Peyer's patch (tissue), 4 donors: Measurements from ENCODE around the gene RCSD1. TPM values are rescaled to one million over a fixed set of nuclear protein-coding genes. Genes with fewer than 3 reads are reported as not detected.
A peak's percentile ranks its signal among the peaks of the same experiment; 100 is the strongest.

Experiments used
- DNase-seq, 3 donors: peaks; one replicate each; pipeline ENCODE4 v3.0.0-alpha.2; 2017 to 2019
- H3K27ac ChIP-seq, 4 donors: fragments of 200-600 bp; sonication (generic); one replicate each; pipeline ENCODE4 v1.5.1; 2016 to 2019
- H3K27me3 ChIP-seq, 2 donors: fragments of 200-600 bp; sonication (generic); one replicate each; pipeline ENCODE4 v1.5.1; 2019
- H3K36me3 ChIP-seq, 3 donors: fragments of 200-600 bp; sonication (generic); one replicate each; pipeline ENCODE4 v1.5.1; 2016 to 2019
- H3K4me1 ChIP-seq, 4 donors: fragments of 200-600 bp; sonication (generic); one replicate each; pipeline ENCODE4 v1.5.1; 2016 to 2019
- H3K4me3 ChIP-seq, 4 donors: fragments of 200-600 bp; sonication (generic); 1 replicate in 3 of 4; 2 replicates in 1 of 4; pipeline ENCODE4 v1.5.1; 2016 to 2019; ENCODE audit warnings: mild to moderate bottlenecking in 1 of 4
- H3K9me3 ChIP-seq, 4 donors: fragments of 200-600 bp; sonication (generic); one replicate each; pipeline ENCODE4 v1.5.1; 2016 to 2019; ENCODE audit warnings: mild to moderate bottlenecking in 1 of 4
- CTCF ChIP-seq, 6 experiments: fragments of 450-650 bp in 4 of 6; fragments of 200-600 bp in 2 of 6; sonication (generic) in 1 of 6; IDR thresholded peaks; one replicate each; pipeline ENCODE4 v1.5.1; 2017 to 2019; ENCODE audit warnings: antibody characterized with exemption in 6 of 6, mild to moderate bottlenecking in 3 of 6, moderate library complexity in 1 of 6
- POLR2A ChIP-seq, 2 donors: fragments of 450-650 bp; IDR thresholded peaks; one replicate each; pipeline ENCODE4 v1.5.1; 2017; ENCODE audit warnings: antibody characterized with exemption in 2 of 2, mild to moderate bottlenecking in 2 of 2, moderate library complexity in 2 of 2
- total RNA-seq, 4 donors: library from RNA; depleted of rRNA; stranded (reverse); fragments of >200 nt; gene quantifications; one replicate each; pipeline ENCODE4 v1.1.0, GENCODE V29; 2016

Gene RCSD1
- total RNA-seq, 4 donors from 2014 or later: 6.7 to 95.7 (median 11.5) TPM

GRCh38 chr1:167631936-167632614 lies 2.0 kb downstream of the RCSD1 start:
- H3K27me3 ChIP-seq: no peaks in the 10 kb centered on the region
- H3K27ac ChIP-seq: peak overlapping the region; percentile 94 to 99 (median 98)
- H3K9me3 ChIP-seq: no peaks in the 10 kb centered on the region
- peak overlapping the region; percentile 64 to 93 (median 82) for H3K4me3 ChIP-seq
- TF ChIP-seq CTCF (IDR thresholded peaks at IDR 0.05): no peak
- TF ChIP-seq POLR2A (IDR thresholded peaks at IDR 0.05): no peak
- DNase-seq: peak in 2 of 3 donors; percentile 76
- no peaks in the 10 kb centered on the region for H3K36me3 ChIP-seq
- peaks cover 0 to 43% (median 23%) of the 10 kb centered on the region in 4 donors for H3K4me1 ChIP-seq

GRCh38 chr1:167633258-167633944 lies 3.4 kb downstream of the RCSD1 start:
- peaks cover 0 to 38% (median 25%) of the 10 kb centered on the region in 4 donors for H3K4me1 ChIP-seq
- TF ChIP-seq POLR2A (IDR thresholded peaks at IDR 0.05): no peak
- TF ChIP-seq CTCF (IDR thresholded peaks at IDR 0.05): no peak
- H3K27ac ChIP-seq: peak overlapping the region; percentile 9 to 99 (median 14)
- H3K9me3 ChIP-seq: no peaks in the 10 kb centered on the region
- H3K27me3 ChIP-seq: no peaks in the 10 kb centered on the region
- H3K36me3 ChIP-seq: no peaks in the 10 kb centered on the region
- DNase-seq: no peak
- peak overlapping the region in 2 of 4 donors; percentile 9 to 22 for H3K4me3 ChIP-seq

- peak overlapping the region in 1 of 4 donors; percentile 22 for H3K4me3 ChIP-seq
- H3K27ac ChIP-seq: peak overlapping the region in 1 of 4 donors; percentile 99
- peaks cover 0 to 28% (median 19%) of the 10 kb centered on the region in 4 donors for H3K4me1 ChIP-seq
- TF ChIP-seq CTCF (IDR thresholded peaks at IDR 0.05) (no peak), POLR2A (IDR thresholded peaks at IDR 0.05) (no peak)
- no peaks in the 10 kb centered on the region for H3K36me3 ChIP-seq
- H3K9me3 ChIP-seq: no peaks in the 10 kb centered on the region
- no peak for DNase-seq
- H3K27me3 ChIP-seq: no peaks in the 10 kb centered on the region
Observed at GRCh38 chr1:167634435-167634834, 4.4 kb downstream of the RCSD1 start.

- peak overlapping the region in 1 of 4 donors; percentile 67 for H3K27ac ChIP-seq
- no peak for TF ChIP-seq POLR2A (IDR thresholded peaks at IDR 0.05)
- TF ChIP-seq CTCF (IDR thresholded peaks at IDR 0.05): no peak
- H3K4me1 ChIP-seq: peaks cover 0 to 28% (median 19%) of the 10 kb centered on the region in 4 donors
- DNase-seq: peak in 1 of 3 donors; percentile 22
- no peaks in the 10 kb centered on the region for H3K36me3 ChIP-seq
- no peak overlapping the region for H3K4me3 ChIP-seq
- H3K9me3 ChIP-seq: no peaks in the 10 kb centered on the region
- no peaks in the 10 kb centered on the region for H3K27me3 ChIP-seq
Observed at GRCh38 chr1:167635156-167635648, 5.2 kb downstream of the RCSD1 start.

- Histone ChIP-seq H3K36me3 (no peaks in the 10 kb centered on the region), H3K27me3 (no peaks in the 10 kb centered on the region), H3K27ac (peak overlapping the region in 1 of 4 donors; percentile 67), H3K4me3 (no peak overlapping the region), H3K9me3 (no peaks in the 10 kb centered on the region), H3K4me1 (peaks cover 0 to 28% (median 19%) of the 10 kb centered on the region in 4 donors)
- TF ChIP-seq POLR2A (IDR thresholded peaks at IDR 0.05) (no peak), CTCF (IDR thresholded peaks at IDR 0.05) (no peak)
- DNase-seq: no peak
Observed at GRCh38 chr1:167635941-167636340, 5.9 kb downstream of the RCSD1 start.
